Esophagus (tissue), 2 donors: ENCODE results near the gene C5orf58. TPM values are rescaled to one million over a fixed set of nuclear protein-coding genes. Genes with fewer than 3 reads are reported as not detected.

ENCODE experiments used
- H3K27ac ChIP-seq, 2 donors: one replicate each; pipeline ENCODE4 v1.5.1; 2013; ENCODE audit warnings: low read depth in 2 of 2, mild to moderate bottlenecking in 2 of 2, inconsistent platforms in 1 of 2, low read length in 1 of 2, moderate library complexity in 1 of 2
- H3K27me3 ChIP-seq, 2 donors: one replicate each; pipeline ENCODE4 v1.6.1; 2013; ENCODE audit warnings: low read length in 2 of 2, control low read depth in 1 of 2, mild to moderate bottlenecking in 1 of 2; ENCODE audit not compliant: insufficient read depth in 2 of 2, control insufficient read depth in 1 of 2
- H3K36me3 ChIP-seq, 2 donors: one replicate each; pipeline ENCODE4 v1.6.1; 2013; ENCODE audit warnings: low read length in 1 of 2; ENCODE audit not compliant: control insufficient read depth in 2 of 2, insufficient read depth in 2 of 2
- H3K4me1 ChIP-seq, 2 donors: one replicate each; pipeline ENCODE4 v1.6.1; 2013; ENCODE audit warnings: low read length in 1 of 2; ENCODE audit not compliant: control insufficient read depth in 2 of 2, insufficient read depth in 2 of 2
- H3K4me3 ChIP-seq, 2 donors: one replicate each; pipeline ENCODE4 v1.5.1; 2013; ENCODE audit warnings: low read length in 2 of 2, mild to moderate bottlenecking in 2 of 2, low read depth in 1 of 2, moderate library complexity in 1 of 2
- H3K9me3 ChIP-seq, 2 donors: one replicate each; pipeline ENCODE4 v1.6.1; 2013; ENCODE audit warnings: mild to moderate bottlenecking in 2 of 2, low read depth in 1 of 2, low read length in 1 of 2, moderate library complexity in 1 of 2; ENCODE audit not compliant: control insufficient read depth in 2 of 2, insufficient read depth in 1 of 2
- WGBS, 2 donors: extraction: QIAGEN DNeasy Blood & Tissue Kit; methylation state at CpG; one replicate each; pipeline ENCODE4 v1.1.7; 2013; 5-methylcytosine and 5-hydroxymethylcytosine counted together
- polyA plus RNA-seq, 2 donors: library from polyadenylated mRNA; stranded (reverse); fragments of 200-250 nt; gene quantifications; one replicate each; pipeline ENCODE4 v1.2.3, GENCODE V29; 2013
- donor health status: healthy with polysubstance abuse.
- donor health status: Bipolar disorder and iron deficiency.

The C5orf58 gene
- polyA plus RNA-seq: under 1 TPM in 1 of 2 donors, not detected in 1; 0.06 TPM

GRCh38 chr5:170232786-170233185 is at the start of gene C5orf58:
Gene C5orf58, plus strand, starts transcription at chr5:170232985. Its CDS starts 1,992 bp downstream, at chr5:170234977.
- Histone ChIP-seq H3K27me3 (no peaks in the 10 kb centered on the region), H3K4me1 (no peaks in the 10 kb centered on the region), H3K36me3 (no peaks in the 10 kb centered on the region), H3K9me3 (no peaks in the 10 kb centered on the region), H3K4me3 (no peak within 1 kb of the TSS), H3K27ac (no peak within 1 kb of the TSS)
- WGBS, 2 donors: 92 to 94% methylated on average over 27 of the region's 27 CpGs

- no peaks in the 10 kb centered on the region for H3K36me3 ChIP-seq
- H3K4me3 ChIP-seq: no peak overlapping the region
- no peak overlapping the region for H3K27ac ChIP-seq
- no peaks in the 10 kb centered on the region for H3K9me3 ChIP-seq
- H3K27me3 ChIP-seq: no peaks in the 10 kb centered on the region
- H3K4me1 ChIP-seq: no peaks in the 10 kb centered on the region
- 52 to 56% methylated on average over 12 of the region's 12 CpGs for WGBS, 2 donors
Measured at GRCh38 chr5:170183816-170184687, 48.7 kb upstream of the C5orf58 start.

GRCh38 chr5:170184737-170185136 is 48.0 kb upstream of the C5orf58 start:
- H3K27ac ChIP-seq: no peak overlapping the region
- H3K4me1 ChIP-seq: no peaks in the 10 kb centered on the region
- H3K27me3 ChIP-seq: no peaks in the 10 kb centered on the region
- WGBS, 2 donors: 81 to 92% methylated on average over 4 of the region's 4 CpGs
- H3K36me3 ChIP-seq: no peaks in the 10 kb centered on the region
- no peaks in the 10 kb centered on the region for H3K9me3 ChIP-seq
- H3K4me3 ChIP-seq: no peak overlapping the region

- 72 to 78% methylated on average over 3 of the region's 3 CpGs for WGBS, 2 donors
- Histone ChIP-seq H3K9me3 (no peaks in the 10 kb centered on the region), H3K4me3 (no peak overlapping the region)
Measured at GRCh38 chr5:170186156-170186555, 46.6 kb upstream of the C5orf58 start.

GRCh38 chr5:170186856-170187255 is 45.9 kb upstream of the C5orf58 start:
- no peaks in the 10 kb centered on the region for H3K36me3 ChIP-seq
- H3K27ac ChIP-seq: no peak overlapping the region

More at GRCh38 chr5:170186156-170186555, 46.6 kb upstream of the C5orf58 start:
- no peaks in the 10 kb centered on the region for H3K4me1 ChIP-seq
- H3K27me3 ChIP-seq: no peaks in the 10 kb centered on the region
- no peak overlapping the region for H3K27ac ChIP-seq
- no peaks in the 10 kb centered on the region for H3K36me3 ChIP-seq

GRCh38 chr5:170190436-170191134 is 42.2 kb upstream of the C5orf58 start:
- Histone ChIP-seq H3K27me3 (no peaks in the 10 kb centered on the region), H3K9me3 (no peaks in the 10 kb centered on the region)
- 63 to 67% methylated on average over 6 of the region's 6 CpGs for WGBS, 2 donors

More at GRCh38 chr5:170186856-170187255, 45.9 kb upstream of the C5orf58 start:
- Histone ChIP-seq H3K4me3 (no peak overlapping the region), H3K4me1 (no peaks in the 10 kb centered on the region), H3K9me3 (no peaks in the 10 kb centered on the region), H3K27me3 (no peaks in the 10 kb centered on the region)
- 74 to 84% methylated on average over 7 of the region's 7 CpGs for WGBS, 2 donors

GRCh38 chr5:170192829-170193228 is 40.0 kb upstream of the C5orf58 start:
- H3K27ac ChIP-seq: no peak overlapping the region
- WGBS, 2 donors: 83% methylated on average over 12 of the region's 12 CpGs
- H3K9me3 ChIP-seq: no peaks in the 10 kb centered on the region

More at GRCh38 chr5:170190436-170191134, 42.2 kb upstream of the C5orf58 start:
- Histone ChIP-seq H3K4me1 (no peaks in the 10 kb centered on the region), H3K36me3 (no peaks in the 10 kb centered on the region), H3K4me3 (no peak overlapping the region), H3K27ac (no peak overlapping the region)

GRCh38 chr5:170195961-170196360 is 36.8 kb upstream of the C5orf58 start:
- Histone ChIP-seq H3K4me3 (no peak overlapping the region), H3K4me1 (no peaks in the 10 kb centered on the region), H3K36me3 (no peaks in the 10 kb centered on the region), H3K9me3 (no peaks in the 10 kb centered on the region), H3K27me3 (no peaks in the 10 kb centered on the region), H3K27ac (no peak overlapping the region)
- WGBS, 2 donors: 59% methylated on average over 4 of the region's 4 CpGs

More at GRCh38 chr5:170192829-170193228, 40.0 kb upstream of the C5orf58 start:
- H3K4me3 ChIP-seq: no peak overlapping the region
- no peaks in the 10 kb centered on the region for H3K4me1 ChIP-seq
- H3K36me3 ChIP-seq: no peaks in the 10 kb centered on the region
- no peaks in the 10 kb centered on the region for H3K27me3 ChIP-seq

- no peak overlapping the region for H3K27ac ChIP-seq
- no peak overlapping the region for H3K4me3 ChIP-seq
- no peaks in the 10 kb centered on the region for H3K36me3 ChIP-seq
- 20 to 26% methylated on average over 1 of the region's 1 CpG for WGBS, 2 donors
- H3K9me3 ChIP-seq: no peaks in the 10 kb centered on the region
- no peaks in the 10 kb centered on the region for H3K27me3 ChIP-seq
- no peaks in the 10 kb centered on the region for H3K4me1 ChIP-seq
Measured at GRCh38 chr5:170200876-170201275, 31.9 kb upstream of the C5orf58 start.
